HFFc6 (cell line): ENCODE results near the gene CBX1. TPM values are rescaled to one million over a fixed set of nuclear protein-coding genes. Genes with fewer than 3 reads are reported as not detected.

ENCODE experiments used
- DNase-seq: peaks from one replicate; pipeline ENCODE4 v3.0.0-alpha.2; 2018
- H3K27ac Mint-ChIP-seq: 2 replicates; pipeline ENCODE4 v1.8.0; 2020; ENCODE audit warnings: mild to moderate bottlenecking, mixed read lengths
- H3K27me3 Mint-ChIP-seq: 2 replicates; pipeline ENCODE4 v1.8.0; 2021; ENCODE audit warnings: mild to moderate bottlenecking, moderate library complexity, mixed read lengths; ENCODE audit not compliant: insufficient read depth
- H3K36me3 Mint-ChIP-seq: 2 replicates; pipeline ENCODE4 v1.8.0; 2021; ENCODE audit warnings: low read depth, mixed read lengths
- H3K4me1 Mint-ChIP-seq: 2 replicates; pipeline ENCODE4 v1.8.0; 2020; ENCODE audit warnings: low read depth, mixed read lengths
- H3K4me3 Mint-ChIP-seq: 2 replicates; pipeline ENCODE4 v1.8.0; 2020; ENCODE audit warnings: mild to moderate bottlenecking, moderate library complexity, mixed read lengths
- H3K9me3 Mint-ChIP-seq: 2 replicates; pipeline ENCODE4 v1.8.0; 2020; ENCODE audit warnings: mild to moderate bottlenecking, mixed read lengths
- total RNA-seq, 6 experiments: library from RNA; stranded (reverse); fragmentation: NEBNext Ultra II Directional; extraction: Animal tissue kit (Norgen Biotek cat#: 25700); gene quantifications; 2 replicates in 1 of 6; 3 replicates in 5 of 6; pipeline ENCODE4 v1.2.3, GENCODE V29; 2021
- TF ChIP-seq, protein P1 (sequence below): fragments of 200-600 bp; sonication (generic); IDR thresholded peaks from 2 replicates; pipeline ENCODE4 v1.5.0; 2021; ENCODE audit warnings: antibody characterized with exemption, mild to moderate bottlenecking

CBX1 gene
- total RNA-seq, 6 experiments from 2014 or later = 62.2 to 82.1 (median 74.0) TPM

DNA sequence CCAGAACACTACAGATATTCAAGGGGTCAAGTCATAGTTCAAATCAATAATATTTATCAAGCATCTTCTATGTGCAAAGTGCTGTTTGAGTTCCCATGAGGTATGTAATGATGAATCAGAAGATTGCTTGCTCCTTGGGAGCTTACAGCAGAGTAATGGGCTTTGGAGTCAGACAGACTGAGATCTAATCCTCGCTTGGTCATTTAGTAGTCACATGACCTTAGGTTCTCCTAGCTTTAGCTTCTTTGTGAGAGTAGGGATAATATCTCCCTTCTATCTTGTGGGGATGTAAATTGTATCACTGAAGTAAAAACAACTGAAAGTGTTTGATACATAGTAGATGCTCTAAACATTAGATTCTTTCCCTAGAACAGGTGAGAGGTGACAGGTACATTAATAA lies 36.4 kb upstream of the CBX1 start:
- Mint-ChIP-seq H3K4me1 (no peaks in the 10 kb centered on the region; the same call in 1 of the 2 replicates), H3K27ac (no peak overlapping the region), H3K27me3 (peaks cover 37% of the 10 kb centered on the region), H3K36me3 (no peaks in the 10 kb centered on the region), H3K4me3 (no peak overlapping the region), H3K9me3 (no peaks in the 10 kb centered on the region)
- TF ChIP-seq, protein P1, sequence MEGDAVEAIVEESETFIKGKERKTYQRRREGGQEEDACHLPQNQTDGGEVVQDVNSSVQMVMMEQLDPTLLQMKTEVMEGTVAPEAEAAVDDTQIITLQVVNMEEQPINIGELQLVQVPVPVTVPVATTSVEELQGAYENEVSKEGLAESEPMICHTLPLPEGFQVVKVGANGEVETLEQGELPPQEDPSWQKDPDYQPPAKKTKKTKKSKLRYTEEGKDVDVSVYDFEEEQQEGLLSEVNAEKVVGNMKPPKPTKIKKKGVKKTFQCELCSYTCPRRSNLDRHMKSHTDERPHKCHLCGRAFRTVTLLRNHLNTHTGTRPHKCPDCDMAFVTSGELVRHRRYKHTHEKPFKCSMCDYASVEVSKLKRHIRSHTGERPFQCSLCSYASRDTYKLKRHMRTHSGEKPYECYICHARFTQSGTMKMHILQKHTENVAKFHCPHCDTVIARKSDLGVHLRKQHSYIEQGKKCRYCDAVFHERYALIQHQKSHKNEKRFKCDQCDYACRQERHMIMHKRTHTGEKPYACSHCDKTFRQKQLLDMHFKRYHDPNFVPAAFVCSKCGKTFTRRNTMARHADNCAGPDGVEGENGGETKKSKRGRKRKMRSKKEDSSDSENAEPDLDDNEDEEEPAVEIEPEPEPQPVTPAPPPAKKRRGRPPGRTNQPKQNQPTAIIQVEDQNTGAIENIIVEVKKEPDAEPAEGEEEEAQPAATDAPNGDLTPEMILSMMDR = no peak
- DNase-seq = no peak

DNA sequence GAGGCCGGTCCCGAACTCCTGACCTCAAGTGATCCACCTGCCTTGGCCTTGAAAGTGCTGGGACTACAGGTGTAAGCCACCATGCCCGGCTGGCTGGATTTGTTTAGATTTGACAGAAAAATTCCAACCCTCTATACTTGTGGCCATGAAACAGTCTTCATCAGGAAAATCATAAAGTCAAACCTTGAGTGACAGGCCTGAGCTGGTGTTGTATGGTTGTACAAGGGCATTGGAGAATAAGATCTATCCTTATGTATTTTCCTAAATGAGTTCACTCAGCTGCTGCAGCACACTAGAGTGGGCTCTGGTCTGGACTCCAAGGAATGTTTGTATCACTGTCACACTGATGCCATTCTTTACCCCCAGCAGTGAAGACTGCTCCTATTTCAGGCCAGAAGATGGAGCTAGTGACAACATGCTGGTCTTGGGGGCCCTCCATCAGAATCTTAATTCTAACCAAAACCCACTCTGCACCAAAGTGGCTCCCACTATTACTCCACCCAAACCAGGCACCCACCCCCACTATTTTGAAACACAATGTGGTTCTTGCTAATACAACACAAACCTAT lies 33.7 kb upstream of the CBX1 start:
- TF ChIP-seq, protein P1 = peak; percentile 36; the same call in 1 of the 2 replicates
- Mint-ChIP-seq H3K4me1 (no peaks in the 10 kb centered on the region; the same call in 1 of the 2 replicates), H3K4me3 (no peak overlapping the region), H3K27me3 (peaks cover 24% of the 10 kb centered on the region), H3K36me3 (no peaks in the 10 kb centered on the region), H3K27ac (no peak overlapping the region), H3K9me3 (no peaks in the 10 kb centered on the region)
- no peak for DNase-seq

DNA sequence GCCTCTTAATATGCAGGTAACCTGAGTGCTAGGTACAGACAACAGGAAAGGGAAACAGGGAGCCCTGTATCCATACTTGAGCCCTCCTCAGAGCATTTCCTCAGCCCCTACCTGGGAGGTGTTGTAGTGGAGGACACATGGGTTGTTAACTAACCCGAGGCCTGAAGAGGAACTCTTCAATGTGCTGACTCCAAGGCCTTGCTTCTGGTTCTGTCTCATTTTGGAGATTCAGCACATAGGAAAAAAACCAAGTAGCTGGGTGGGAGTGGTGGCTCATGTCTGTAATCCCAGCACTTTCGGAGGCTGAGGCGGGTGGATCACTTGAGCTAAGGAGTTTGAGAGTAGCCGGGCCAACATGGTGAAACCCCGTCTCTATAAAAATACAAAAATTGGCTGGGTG lies 31.1 kb upstream of the CBX1 start:
- Mint-ChIP-seq H3K27ac (no peak overlapping the region), H3K27me3 (peaks cover 9% of the 10 kb centered on the region), H3K36me3 (no peaks in the 10 kb centered on the region), H3K4me1 (peaks cover 4% of the 10 kb centered on the region), H3K4me3 (no peak overlapping the region), H3K9me3 (no peaks in the 10 kb centered on the region)
- TF ChIP-seq, protein P1 = no peak
- no peak for DNase-seq

DNA sequence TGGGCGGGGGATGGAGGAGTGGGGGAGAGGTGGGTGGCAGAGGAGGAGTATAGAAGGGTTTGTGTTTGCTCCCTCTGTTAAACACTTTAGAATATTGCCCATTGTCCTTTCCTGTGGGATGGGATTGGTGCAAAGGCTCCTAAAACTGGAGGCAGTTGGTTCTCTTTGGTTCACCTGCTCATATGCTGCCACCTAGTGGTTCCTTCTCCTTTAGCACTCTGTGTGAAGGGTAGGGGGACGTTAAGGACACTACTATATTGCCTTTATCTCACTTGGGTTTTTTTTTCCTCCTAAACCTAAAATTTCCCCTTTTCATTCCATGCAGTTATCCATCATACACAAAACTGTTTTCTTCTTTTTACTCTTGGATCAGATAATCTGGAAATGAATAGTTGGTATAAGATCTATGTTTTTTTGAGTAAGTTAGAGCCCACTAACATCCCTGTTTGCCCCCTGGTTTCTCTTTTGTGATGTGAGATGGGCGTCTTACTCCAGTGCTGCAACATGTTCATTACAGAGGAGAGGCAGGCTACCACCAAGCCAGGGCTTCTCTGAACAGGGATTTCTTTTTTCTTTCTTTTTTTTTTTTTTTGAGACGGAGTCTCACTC lies 30.0 kb upstream of the CBX1 start:
- DNase-seq = peak; percentile 50

DNA sequence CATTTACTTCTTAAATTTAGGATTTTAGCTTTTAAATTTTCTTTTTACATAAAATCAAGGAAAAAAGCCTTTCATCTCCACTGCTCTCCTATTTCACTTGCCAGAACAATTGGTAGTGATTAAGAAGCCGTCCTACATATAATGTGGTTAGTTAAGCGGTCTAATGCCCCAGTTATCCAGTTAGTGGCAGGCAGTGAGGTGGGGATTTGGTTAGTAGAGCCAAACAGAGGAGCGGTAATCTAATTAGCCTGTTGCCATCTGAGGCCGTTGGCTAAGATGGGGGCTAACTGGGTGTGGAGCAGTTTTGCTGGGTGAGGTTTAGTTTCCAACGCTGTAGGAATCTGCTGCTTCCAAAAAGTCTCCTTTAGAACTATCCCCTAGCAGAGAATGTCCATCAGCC lies 28.7 kb upstream of the CBX1 start:
- no peak overlapping the region for H3K4me3 Mint-ChIP-seq
- H3K27me3 Mint-ChIP-seq = peaks cover 9% of the 10 kb centered on the region
- TF ChIP-seq, protein P1 = no peak
- no peaks in the 10 kb centered on the region for H3K36me3 Mint-ChIP-seq
- H3K9me3 Mint-ChIP-seq = no peaks in the 10 kb centered on the region
- no peak for DNase-seq
- H3K4me1 Mint-ChIP-seq = peaks cover 16% of the 10 kb centered on the region
- no peak overlapping the region for H3K27ac Mint-ChIP-seq

More for the DNA sequence above, 30.0 kb upstream of the CBX1 start:
- peaks cover 9% of the 10 kb centered on the region for H3K27me3 Mint-ChIP-seq
- TF ChIP-seq, protein P1 = peak; percentile 93
- H3K9me3 Mint-ChIP-seq = no peaks in the 10 kb centered on the region
- peaks cover 14% of the 10 kb centered on the region for H3K4me1 Mint-ChIP-seq
- no peaks in the 10 kb centered on the region for H3K36me3 Mint-ChIP-seq
- no peak overlapping the region for H3K4me3 Mint-ChIP-seq
- H3K27ac Mint-ChIP-seq = no peak overlapping the region
